CD14-positive monocyte (primary cell): ENCODE data around the gene BSPH1. TPM values are rescaled to one million over a fixed set of nuclear protein-coding genes. Genes with fewer than 3 reads are reported as not detected.

Experiments used
- DNase-seq, 3 donors: peaks; one replicate each; pipeline ENCODE4 v3.0.0-alpha.2; 2011 to 2022
- H2AFZ ChIP-seq: 2 replicates; pipeline ENCODE4 v1.6.0; 2012; ENCODE audit warnings: mild to moderate bottlenecking, low read depth, low read length, inconsistent platforms; ENCODE audit not compliant: insufficient read depth, poor library complexity, severe bottlenecking
- H3K27ac ChIP-seq, 2 donors: 1 replicate in 1 of 2; 2 replicates in 1 of 2; pipeline ENCODE4 v1.5.1; 2012 to 2013; ENCODE audit warnings: low read length in 2 of 2, control low read depth in 1 of 2, inconsistent platforms in 1 of 2, low read depth in 1 of 2, mild to moderate bottlenecking in 1 of 2
- H3K27me3 ChIP-seq, 2 donors: one replicate each; pipeline versions ENCODE4 v1.6.0 to v1.6.1; 2011 to 2013; ENCODE audit warnings: low read length in 2 of 2; ENCODE audit not compliant: control insufficient read depth in 2 of 2, insufficient read depth in 2 of 2
- H3K36me3 ChIP-seq, 2 donors: replicated peaks in 1 of 2; 1 replicate in 1 of 2; 2 replicates in 1 of 2; pipeline versions ENCODE4 v1.5.1 to v1.6.1; 2012 to 2013; ENCODE audit warnings: low read length in 2 of 2, control low read depth in 1 of 2, inconsistent platforms in 1 of 2, mild to moderate bottlenecking in 1 of 2; ENCODE audit not compliant: insufficient read depth in 2 of 2, control insufficient read depth in 1 of 2
- H3K4me1 ChIP-seq, 2 donors: 1 replicate in 1 of 2; 2 replicates in 1 of 2; pipeline versions ENCODE4 v1.5.1 to v1.6.1; 2012 to 2013; ENCODE audit warnings: low read length in 2 of 2, control low read depth in 1 of 2, inconsistent platforms in 1 of 2, mild to moderate bottlenecking in 1 of 2, moderate library complexity in 1 of 2; ENCODE audit not compliant: insufficient read depth in 2 of 2, control insufficient read depth in 1 of 2
- H3K4me2 ChIP-seq: replicated peaks from 2 replicates; pipeline ENCODE3; 2012; ENCODE audit warnings: low read length, moderate library complexity, mild to moderate bottlenecking; ENCODE audit not compliant: poor library complexity, severe bottlenecking; ENCODE audit errors: extremely low read depth
- H3K4me3 ChIP-seq, 3 experiments: fragments of 200-600 bp in 1 of 3; sonication (generic) in 1 of 3; replicated peaks in 1 of 3; 1 replicate in 2 of 3; 2 replicates in 1 of 3; pipeline ENCODE4 v1.5.1; 2011 to 2013; ENCODE audit warnings: low read length in 3 of 3, mild to moderate bottlenecking in 3 of 3, control low read depth in 2 of 3, low read depth in 2 of 3, inconsistent platforms in 1 of 3, moderate library complexity in 1 of 3
- H3K79me2 ChIP-seq: 2 replicates; pipeline ENCODE4 v1.6.0; 2012; ENCODE audit warnings: mild to moderate bottlenecking, control low read depth, inconsistent platforms, low read length, moderate library complexity; ENCODE audit not compliant: insufficient read depth
- H3K9ac ChIP-seq: 2 replicates; pipeline ENCODE4 v1.6.0; 2017; ENCODE audit warnings: low read length, mild to moderate bottlenecking; ENCODE audit not compliant: insufficient read depth, poor library complexity, severe bottlenecking
- H3K9me3 ChIP-seq, 2 donors: replicated peaks in 1 of 2; 1 replicate in 1 of 2; 2 replicates in 1 of 2; pipeline versions ENCODE4 v1.5.1 to v1.6.1; 2012 to 2013; ENCODE audit warnings: low read length in 2 of 2, control low read depth in 1 of 2; ENCODE audit not compliant: control insufficient read depth in 1 of 2, insufficient read depth in 1 of 2
- H4K20me1 ChIP-seq: 2 replicates; pipeline ENCODE4 v1.6.0; 2012; ENCODE audit warnings: mild to moderate bottlenecking, low read length, control low read depth, moderate library complexity; ENCODE audit not compliant: insufficient read depth
- H3K27ac Mint-ChIP-seq, 7 donors: one replicate each; pipeline ENCODE4 v1.8.0; 2020; ENCODE audit warnings: mild to moderate bottlenecking in 7 of 7, mixed read lengths in 7 of 7, moderate library complexity in 6 of 7, inconsistent platforms in 2 of 7
- H3K27me3 Mint-ChIP-seq, 3 donors: one replicate each; pipeline ENCODE4 v1.8.0; 2021 to 2022; ENCODE audit warnings: low read depth in 3 of 3, mild to moderate bottlenecking in 3 of 3, mixed read lengths in 3 of 3, moderate library complexity in 3 of 3, inconsistent platforms in 1 of 3
- H3K36me3 Mint-ChIP-seq, 2 donors: one replicate each; pipeline ENCODE4 v1.8.0; 2020; ENCODE audit warnings: mixed read lengths in 2 of 2, inconsistent platforms in 1 of 2, mild to moderate bottlenecking in 1 of 2
- H3K4me1 Mint-ChIP-seq: one replicate; pipeline ENCODE4 v1.8.0; 2020; ENCODE audit warnings: mild to moderate bottlenecking, mixed read lengths
- H3K4me3 Mint-ChIP-seq, 2 donors: one replicate each; pipeline ENCODE4 v1.8.0; 2020; ENCODE audit warnings: mild to moderate bottlenecking in 2 of 2, mixed read lengths in 2 of 2, moderate library complexity in 1 of 2
- H3K9me3 Mint-ChIP-seq, 7 donors: one replicate each; pipeline ENCODE4 v1.8.0; 2020 to 2022; ENCODE audit warnings: mixed read lengths in 7 of 7, mild to moderate bottlenecking in 6 of 7, moderate library complexity in 6 of 7, inconsistent platforms in 2 of 7
- WGBS: methylation state at CpG from one replicate; pipeline ENCODE4 v1.1.5; 2013; ENCODE audit warnings: missing lambda C conversion rate; ENCODE audit not compliant: insufficient coverage; 5-methylcytosine and 5-hydroxymethylcytosine counted together
- intact Hi-C, 2 donors: fragments of 100-400 bp; cut with micrococcal nuclease; formaldehyde crosslinking; loops; one replicate each; pipeline versions ENCODE4 v1.15.0 to v1.15.1; 2023
- polyA plus RNA-seq, 3 donors: library from polyadenylated mRNA; depleted of rRNA in 1 of 3; unstranded in 2 of 3; stranded (reverse) in 1 of 3; fragments of 300-500 nt in 2 of 3; fragments of >200 nt in 1 of 3; fragmentation: Illumina TruSeq in 2 of 3; gene quantifications; 1 replicate in 2 of 3; 2 replicates in 1 of 3; pipeline ENCODE4 v1.2.3, GENCODE V29; 2012 to 2021
- TF ChIP-seq, protein P1 (sequence below): fragments of 200-600 bp; IDR thresholded peaks from one replicate; pipeline ENCODE4 v1.8.0; 2022; ENCODE audit warnings: antibody characterized with exemption, mild to moderate bottlenecking

The BSPH1 gene
- polyA plus RNA-seq, 3 donors = not detected

DNA sequence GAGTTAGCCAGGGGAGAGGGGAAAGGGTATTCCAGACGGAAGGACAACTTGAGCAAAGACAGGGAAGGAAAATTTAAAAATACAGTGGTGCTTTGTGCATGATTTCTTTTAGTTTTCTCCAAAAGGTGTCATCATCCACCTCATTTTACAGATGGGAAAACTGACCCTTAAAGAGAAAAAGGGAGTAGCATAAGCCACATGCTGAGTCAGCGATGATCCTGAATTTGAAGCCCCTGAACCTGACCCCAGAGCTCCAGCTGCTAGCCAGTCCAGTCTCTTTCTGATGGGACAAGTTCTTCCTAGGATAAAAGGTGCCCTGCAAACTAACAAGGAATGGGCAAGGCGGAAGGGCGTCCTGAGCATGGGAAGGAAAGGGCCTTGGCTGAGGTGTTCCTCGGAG lies 41.6 kb upstream of the BSPH1 start:
- intact Hi-C loops = no loop called here
- DNase-seq = no peak
- H4K20me1 ChIP-seq = no peaks in the 10 kb centered on the region
- no peak overlapping the region for H3K4me3 Mint-ChIP-seq
- WGBS = 82% methylated on average over 4 of the region's 5 CpGs
- no peaks in the 10 kb centered on the region for H3K4me1 ChIP-seq
- H3K27ac ChIP-seq = no peak overlapping the region
- H3K9me3 ChIP-seq = peaks cover 12 to 14% of the 10 kb centered on the region in 2 donors
- peaks cover 2 to 19% (median 10%) of the 10 kb centered on the region in 7 donors for H3K9me3 Mint-ChIP-seq
- H2AFZ ChIP-seq = no peak overlapping the region
- no peak overlapping the region for H3K27ac Mint-ChIP-seq
- H3K9ac ChIP-seq = no peak overlapping the region
- TF ChIP-seq, protein P1, sequence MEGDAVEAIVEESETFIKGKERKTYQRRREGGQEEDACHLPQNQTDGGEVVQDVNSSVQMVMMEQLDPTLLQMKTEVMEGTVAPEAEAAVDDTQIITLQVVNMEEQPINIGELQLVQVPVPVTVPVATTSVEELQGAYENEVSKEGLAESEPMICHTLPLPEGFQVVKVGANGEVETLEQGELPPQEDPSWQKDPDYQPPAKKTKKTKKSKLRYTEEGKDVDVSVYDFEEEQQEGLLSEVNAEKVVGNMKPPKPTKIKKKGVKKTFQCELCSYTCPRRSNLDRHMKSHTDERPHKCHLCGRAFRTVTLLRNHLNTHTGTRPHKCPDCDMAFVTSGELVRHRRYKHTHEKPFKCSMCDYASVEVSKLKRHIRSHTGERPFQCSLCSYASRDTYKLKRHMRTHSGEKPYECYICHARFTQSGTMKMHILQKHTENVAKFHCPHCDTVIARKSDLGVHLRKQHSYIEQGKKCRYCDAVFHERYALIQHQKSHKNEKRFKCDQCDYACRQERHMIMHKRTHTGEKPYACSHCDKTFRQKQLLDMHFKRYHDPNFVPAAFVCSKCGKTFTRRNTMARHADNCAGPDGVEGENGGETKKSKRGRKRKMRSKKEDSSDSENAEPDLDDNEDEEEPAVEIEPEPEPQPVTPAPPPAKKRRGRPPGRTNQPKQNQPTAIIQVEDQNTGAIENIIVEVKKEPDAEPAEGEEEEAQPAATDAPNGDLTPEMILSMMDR = no peak
- H3K4me3 ChIP-seq = no peak overlapping the region
- H3K27me3 ChIP-seq = peaks cover 0 to 2% of the 10 kb centered on the region in 2 donors
- no peak overlapping the region for H3K4me2 ChIP-seq
- no peaks in the 10 kb centered on the region for H3K36me3 ChIP-seq
- H3K27me3 Mint-ChIP-seq = peaks cover 3 to 8% (median 7%) of the 10 kb centered on the region in 3 donors
- H3K79me2 ChIP-seq = no peaks in the 10 kb centered on the region
- no peaks in the 10 kb centered on the region for H3K36me3 Mint-ChIP-seq
- H3K4me1 Mint-ChIP-seq = no peaks in the 10 kb centered on the region

DNA sequence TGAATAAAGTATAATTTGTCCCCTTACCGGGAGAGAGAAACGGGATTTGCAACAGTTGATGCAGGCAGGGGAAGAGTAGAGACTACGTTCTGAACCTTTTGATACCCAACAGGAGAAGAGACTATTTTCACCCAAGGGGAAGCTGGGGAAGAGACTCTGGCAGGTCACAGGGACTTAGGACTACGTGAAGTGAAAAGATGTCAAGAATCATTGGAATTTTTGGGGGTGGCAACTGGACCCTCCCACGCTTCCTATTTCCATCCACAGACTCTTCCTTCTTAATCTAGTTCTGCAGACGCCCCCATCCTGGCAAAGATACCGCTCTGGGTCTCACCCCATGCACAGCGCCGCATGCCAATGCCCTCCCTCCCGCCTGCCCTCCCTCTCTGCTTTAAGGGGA lies 38.1 kb upstream of the BSPH1 start:
- peaks cover 0 to 4% of the 10 kb centered on the region in 2 donors for H3K27me3 ChIP-seq
- 76% methylated on average over 7 of the region's 10 CpGs for WGBS

More for the DNA sequence above, 38.1 kb upstream of the BSPH1 start:
- no peak overlapping the region for H3K27ac Mint-ChIP-seq
- H3K4me2 ChIP-seq = no peak overlapping the region
- intact Hi-C loops = no loop called here
- H3K9me3 ChIP-seq = no peaks in the 10 kb centered on the region
- no peaks in the 10 kb centered on the region for H4K20me1 ChIP-seq
- no peak for DNase-seq
- H3K4me1 Mint-ChIP-seq = no peaks in the 10 kb centered on the region
- TF ChIP-seq, protein P1 = no peak
- H3K36me3 Mint-ChIP-seq = no peaks in the 10 kb centered on the region
- H2AFZ ChIP-seq = no peak overlapping the region
- no peak overlapping the region for H3K4me3 ChIP-seq
- peaks cover 3 to 14% (median 6%) of the 10 kb centered on the region in 3 donors for H3K27me3 Mint-ChIP-seq
- H3K79me2 ChIP-seq = no peaks in the 10 kb centered on the region
- H3K9ac ChIP-seq = no peak overlapping the region
- H3K9me3 Mint-ChIP-seq = peaks cover 0 to 3% (median 0%) of the 10 kb centered on the region in 7 donors
- no peak overlapping the region for H3K4me3 Mint-ChIP-seq
- no peaks in the 10 kb centered on the region for H3K4me1 ChIP-seq
- no peak overlapping the region for H3K27ac ChIP-seq
- no peaks in the 10 kb centered on the region for H3K36me3 ChIP-seq
